ENCODE results near the gene SULT1B1.

Gene SULT1B1

DNA sequence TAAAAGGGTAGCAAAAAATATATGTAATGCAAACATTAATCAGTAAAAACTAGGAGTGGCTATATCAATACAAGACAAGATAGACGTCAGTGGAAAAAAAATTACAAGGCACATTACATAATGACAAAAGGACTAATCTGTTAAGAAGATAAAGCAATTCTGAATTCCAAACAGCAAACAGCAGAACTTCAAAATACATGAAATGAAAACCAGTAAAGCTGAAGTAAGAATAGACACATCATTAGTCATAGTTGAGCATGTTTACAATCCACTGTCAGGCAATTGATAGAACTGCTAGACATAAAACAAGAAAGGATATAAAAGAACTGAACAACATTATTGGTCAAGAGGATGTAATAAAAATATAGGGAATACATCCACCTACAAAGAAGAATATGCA is 12.2 kb downstream of the SULT1B1 start:
- no peak for DNase-seq

DNA sequence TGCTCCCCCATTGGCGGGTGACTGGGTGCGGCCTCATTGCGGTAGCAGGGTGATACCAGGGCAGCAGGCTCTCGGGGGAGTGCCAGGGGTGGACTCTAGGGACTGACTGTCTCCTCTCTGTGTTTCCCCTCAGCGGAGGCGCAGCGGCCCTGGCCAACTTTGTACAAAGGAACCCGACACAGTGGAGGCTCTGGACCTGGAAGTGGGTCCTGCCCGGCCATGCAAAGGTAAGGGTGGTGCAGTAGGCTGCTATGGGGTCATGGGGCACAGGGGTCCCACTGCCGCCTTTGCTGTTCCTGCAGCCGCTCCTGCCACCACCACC is 16.3 kb downstream of the SULT1B1 start:
- DNase-seq: no peak

DNA sequence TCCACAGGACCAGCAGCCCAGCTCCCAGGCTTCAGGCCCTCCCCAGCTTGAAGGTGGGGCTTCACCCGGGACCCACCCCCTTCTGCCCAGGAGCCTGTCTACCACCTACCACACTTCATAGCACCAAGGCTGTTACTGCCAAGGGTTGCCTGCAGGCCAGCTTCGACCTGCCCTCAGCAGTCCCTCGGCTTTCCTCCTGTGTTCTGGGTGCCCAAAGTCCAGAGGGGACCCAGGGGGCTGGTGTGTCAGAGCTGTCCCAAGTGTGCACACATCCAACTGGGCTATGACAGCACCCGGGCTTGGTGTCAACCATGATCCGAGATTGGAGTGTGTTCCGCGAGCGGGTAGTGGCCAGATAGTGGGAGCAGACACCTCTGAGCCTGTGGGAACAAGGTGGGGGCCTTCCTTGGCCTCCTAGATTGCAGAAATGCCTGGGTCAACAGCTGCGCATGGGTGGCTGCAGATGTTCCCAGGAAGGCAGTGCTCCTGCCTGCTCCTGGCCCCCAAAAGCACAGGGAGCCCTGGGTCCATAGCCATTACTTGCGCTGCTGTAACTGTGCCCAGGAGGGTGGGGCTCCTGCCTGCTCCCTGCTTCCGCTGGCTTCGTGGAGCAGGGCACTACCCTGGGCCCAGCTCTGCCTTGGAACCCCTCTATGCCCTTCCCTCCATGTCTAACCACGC is 16.8 kb downstream of the SULT1B1 start:
- no peak for DNase-seq

DNA sequence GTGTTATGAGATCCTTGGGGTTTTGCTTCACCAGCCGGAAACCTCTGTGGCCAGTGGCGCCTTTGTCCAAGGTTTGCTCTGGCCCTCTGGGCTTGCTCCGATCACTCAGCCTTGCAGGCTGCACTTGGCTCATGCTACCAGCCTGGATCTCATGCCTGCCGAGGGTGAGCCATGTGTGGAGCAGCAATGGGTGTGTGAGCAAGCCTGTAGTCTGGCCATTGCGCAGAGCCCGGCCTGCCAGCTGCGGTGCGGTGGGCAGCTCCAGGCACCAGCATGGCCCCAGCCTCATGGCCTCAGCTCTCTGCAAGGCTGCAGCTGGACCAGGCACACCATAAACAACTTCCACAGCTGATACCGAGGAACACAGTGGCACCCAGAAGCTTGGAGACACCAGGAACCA is 17.8 kb downstream of the SULT1B1 start:
- DNase-seq: no peak

DNA sequence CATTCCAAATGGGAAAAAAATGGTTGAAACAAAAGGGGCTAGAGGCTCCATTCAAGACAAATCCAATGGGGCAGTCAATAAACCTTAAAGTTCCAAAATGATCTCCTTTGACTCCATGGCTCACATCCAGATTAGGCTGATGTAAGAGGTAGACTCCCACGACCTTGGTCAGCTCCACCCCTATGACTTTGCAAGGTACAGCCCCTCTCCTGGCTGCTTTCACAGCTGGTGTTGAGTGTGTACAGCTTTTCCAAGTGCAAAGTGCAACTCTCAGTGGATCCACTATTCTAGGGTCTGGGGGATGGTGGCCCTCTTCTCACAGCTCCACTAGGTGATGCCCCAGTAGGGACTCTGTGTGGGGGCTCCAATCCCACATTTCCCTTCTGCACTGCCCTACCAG is 21.5 kb downstream of the SULT1B1 start:
- no peak for DNase-seq

DNA sequence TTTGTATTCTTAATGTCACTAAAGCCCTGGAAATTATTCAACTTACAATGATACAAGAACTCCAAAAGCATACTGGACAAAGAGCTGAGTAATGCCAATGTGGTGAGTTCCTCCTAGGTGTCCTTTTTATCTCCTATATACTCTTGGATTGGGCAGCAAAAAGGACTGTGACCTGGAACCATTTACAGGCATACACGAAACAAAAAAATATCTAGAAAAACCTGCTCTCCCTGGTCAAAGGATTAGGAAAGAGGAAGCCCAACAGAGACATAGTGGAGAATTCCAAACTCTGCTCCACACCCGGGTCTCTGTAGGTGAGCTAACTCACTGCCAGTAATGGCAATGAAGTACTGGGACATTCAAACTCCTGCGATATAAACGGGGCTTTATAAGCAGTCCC is 25.3 kb downstream of the SULT1B1 start:
- no peak for DNase-seq

DNA sequence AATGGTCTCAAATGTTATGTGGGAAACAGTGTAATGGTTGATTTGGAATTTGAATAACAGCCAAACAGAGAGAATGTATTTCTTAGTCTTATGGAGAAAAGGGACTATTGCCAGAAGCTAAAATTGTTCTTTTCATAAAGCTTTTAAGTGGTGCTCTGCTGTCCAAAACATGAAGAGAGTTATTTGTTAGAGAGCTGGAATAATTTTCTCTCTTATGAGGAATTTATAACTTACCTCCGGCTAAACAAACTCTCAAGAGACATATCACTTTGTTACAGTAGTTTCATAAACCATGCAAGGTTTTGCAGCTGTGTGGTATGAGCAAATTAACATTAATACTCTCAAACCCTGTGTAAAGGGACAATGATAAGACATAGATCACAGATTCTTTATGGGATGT is 28.6 kb downstream of the SULT1B1 start:
- no peak for DNase-seq

DNA sequence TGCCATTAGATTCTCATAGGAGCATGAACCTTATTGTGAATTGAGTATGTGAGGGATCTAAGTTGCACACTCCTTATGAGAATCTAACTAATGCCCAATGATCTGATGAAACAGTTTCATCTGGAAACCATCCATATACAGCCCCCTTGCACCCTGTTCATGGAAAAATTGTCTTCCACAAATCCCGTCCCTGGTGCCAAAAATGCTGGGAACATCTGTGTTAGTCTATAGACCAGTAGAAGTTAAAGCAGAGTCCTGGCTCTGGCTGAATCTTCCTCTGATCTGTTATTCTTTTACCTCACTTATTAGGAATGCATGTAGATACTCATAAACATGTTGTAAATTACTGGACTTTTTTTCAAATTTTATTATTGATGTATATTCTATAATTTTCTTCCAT is 29.2 kb downstream of the SULT1B1 start:
- DNase-seq: no peak

DNA sequence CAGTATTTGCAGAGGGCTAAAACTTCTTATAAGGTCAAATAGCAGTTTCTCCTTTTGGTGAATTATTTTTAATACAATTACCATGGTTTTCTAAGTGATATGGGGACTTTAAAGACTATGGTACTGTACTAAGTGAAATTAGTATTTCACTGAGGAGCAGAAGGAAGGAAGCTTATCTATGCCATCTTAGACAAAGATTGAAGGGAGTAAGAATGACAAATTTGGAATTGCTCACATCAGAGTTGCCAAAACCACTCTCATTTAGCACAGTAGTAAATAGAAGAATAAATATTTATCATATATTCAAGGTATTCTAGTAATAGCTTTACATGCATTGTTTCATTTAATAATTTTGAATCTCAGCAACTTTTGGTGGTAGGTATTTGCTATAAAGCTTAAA is 30.4 kb downstream of the SULT1B1 start:
- no peak for DNase-seq

DNA sequence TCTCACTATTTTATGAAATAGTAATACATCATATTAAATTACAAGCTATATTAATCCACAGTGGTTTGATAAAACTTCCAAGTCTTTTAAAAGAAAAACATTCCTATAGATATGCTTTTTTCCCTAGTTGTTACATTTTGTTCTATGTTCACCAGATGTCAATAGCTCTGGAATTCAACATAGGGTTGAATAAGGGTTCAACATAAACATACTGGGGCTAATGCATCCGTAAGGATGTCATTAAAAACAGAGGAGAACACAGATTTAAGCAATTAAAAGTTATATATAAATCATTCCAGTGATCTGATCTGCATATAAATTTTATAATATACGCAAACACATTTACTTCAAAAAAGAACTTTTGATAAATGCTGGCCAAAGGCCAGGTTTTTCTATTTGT is 32.5 kb downstream of the SULT1B1 start:
- no peak for DNase-seq

DNA sequence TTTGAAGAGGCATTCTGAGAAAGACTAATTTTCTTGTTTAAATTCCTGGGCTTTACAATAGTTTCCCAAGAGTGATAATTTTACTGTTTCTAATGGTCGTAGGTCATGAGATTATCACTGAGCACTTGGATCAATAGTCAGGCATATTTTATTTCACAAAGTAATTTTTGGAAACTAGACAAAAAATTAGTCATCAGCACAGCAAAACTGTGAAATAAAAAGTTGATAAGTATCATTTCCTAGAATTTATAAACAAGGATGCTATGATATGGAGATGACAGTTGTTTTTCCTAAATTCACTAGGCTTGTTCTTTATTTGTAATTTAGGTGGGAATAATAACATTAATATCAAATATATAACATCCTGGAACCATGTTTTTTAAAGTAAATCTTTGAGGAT is 33.0 kb downstream of the SULT1B1 start:
- no peak for DNase-seq

DNA sequence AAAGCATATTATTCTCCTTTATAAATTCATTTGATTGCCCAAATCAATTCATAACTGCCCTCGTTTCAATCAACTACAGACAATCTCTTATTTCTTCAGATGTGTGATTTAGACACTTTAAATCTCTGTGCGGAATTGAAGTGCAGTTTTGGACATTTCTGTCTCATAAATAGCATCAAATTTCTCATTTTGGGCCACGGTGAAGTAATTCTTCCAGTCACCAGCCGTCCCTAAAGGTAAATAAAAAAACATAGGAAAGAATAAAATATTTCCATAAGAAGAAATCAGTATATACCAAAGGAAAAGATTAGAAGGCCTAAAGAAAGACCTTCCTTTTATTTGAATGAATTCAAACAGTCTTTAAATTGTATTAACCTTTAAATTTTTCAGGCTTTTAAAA is 33.4 kb downstream of the SULT1B1 start:
- DNase-seq: no peak

DNA sequence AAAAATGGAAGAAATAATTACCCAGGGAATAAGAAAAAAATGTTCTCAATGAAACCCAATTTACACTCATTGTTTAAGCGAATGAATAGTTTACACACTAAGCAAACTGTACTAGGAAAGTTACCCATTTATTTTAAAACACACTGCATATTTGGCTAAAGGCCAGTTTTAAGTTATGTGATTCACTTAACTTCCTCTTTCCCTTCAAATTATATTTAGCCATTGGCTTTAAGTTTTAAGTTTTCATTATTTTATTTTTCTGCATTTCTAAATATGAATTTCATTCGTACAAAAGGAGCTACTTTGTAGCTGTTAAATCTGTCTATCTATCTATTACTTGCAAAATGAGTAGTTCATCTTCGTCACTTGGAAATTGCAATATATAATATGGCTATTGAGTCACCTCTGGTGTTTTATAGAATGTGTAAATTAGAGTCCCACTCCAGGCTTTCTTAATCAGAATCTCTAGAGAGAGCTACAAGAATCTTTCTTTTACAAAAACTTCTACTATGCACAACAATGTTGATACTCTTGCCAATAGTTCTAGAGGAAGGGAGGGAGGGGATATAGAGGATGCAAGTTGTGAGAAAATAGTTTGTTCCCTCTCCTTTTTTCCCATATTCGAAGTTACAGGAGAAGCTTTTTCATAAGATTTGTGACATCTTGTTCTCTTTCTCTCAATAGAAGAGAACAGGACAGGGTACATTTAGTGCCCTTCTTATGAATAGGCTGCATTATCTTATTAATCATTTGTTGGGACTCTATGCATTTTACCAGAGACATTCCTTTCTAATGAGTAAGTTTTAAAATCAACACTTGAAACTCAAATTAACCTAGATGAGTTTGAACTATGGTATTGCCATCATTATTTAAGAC is 41.8 kb downstream of the SULT1B1 start:
- DNase-seq: no peak

DNA sequence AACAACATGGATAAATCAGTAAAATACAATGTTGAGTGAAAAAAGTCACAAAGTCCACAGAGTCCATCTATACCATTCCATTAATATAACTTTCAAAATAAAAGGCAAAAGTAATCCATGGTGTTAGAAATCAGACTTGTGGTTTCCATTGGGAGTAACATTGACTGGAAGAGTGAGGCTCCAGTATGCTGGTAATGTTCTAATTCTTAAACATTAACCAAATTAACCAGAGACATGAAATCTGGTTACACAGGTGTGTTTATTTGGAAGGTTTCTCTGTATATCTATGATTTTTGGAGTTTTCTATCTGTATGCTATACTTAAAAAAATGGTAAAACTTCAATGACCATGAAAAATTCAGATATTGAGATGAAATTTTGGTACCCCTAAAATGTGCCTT is 42.6 kb downstream of the SULT1B1 start:
- DNase-seq: no peak

DNA sequence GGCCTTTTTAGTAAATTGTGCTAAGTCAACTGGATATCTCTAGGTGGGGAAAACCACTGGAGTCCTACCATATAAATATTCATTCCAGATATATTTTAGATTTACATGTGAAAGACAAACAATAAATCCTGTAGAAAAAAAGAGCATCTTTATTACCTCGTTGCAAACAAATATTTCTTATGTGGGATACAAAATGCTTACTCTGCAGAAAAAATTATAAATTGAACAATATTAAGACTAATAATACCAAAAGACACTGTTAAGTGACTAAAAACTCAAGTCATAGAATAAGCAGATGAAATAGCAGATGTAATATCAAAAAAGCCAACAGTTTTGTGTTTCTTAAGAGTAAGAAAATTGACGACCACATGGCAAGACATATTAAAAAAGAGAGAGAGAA is 43.8 kb downstream of the SULT1B1 start:
- DNase-seq: no peak

DNA sequence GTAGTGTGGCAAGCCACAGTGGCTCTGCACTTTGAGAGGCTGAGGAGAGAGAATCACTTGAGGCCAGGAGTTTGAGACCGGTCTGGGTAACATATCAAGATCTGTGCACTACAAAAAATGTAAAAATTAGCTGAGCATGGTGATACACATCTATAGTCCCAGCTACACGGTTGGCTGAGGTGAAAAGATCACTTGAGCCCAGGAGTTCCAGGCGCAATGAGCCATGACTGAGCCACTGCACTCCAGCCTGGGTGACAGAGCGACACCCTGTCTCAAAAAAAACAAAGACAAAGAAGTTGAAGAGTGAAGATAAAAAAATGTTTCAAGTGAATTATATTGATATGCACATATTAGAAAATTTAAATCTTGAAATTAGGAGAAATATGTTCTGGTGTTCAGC is 46.3 kb downstream of the SULT1B1 start:
- no peak for DNase-seq

DNA sequence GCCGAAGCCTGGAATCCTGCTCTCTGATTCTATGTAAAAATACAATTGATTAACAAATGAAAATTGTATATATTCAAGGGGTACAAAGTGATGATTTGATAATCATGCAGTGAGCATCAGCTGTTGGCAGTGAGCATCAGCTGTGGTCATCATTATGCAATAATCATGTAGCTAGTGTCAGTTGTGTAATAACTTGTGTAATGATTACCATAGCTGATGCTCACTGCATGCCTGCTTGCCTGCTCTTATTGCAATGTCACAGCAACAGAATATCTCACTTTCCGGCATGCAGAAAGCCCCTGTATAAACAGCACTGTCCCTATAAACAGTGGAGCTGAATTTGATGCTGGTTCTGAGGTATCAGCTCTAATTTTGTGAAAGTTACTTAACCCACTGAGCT is 46.8 kb downstream of the SULT1B1 start:
- no peak for DNase-seq

DNA sequence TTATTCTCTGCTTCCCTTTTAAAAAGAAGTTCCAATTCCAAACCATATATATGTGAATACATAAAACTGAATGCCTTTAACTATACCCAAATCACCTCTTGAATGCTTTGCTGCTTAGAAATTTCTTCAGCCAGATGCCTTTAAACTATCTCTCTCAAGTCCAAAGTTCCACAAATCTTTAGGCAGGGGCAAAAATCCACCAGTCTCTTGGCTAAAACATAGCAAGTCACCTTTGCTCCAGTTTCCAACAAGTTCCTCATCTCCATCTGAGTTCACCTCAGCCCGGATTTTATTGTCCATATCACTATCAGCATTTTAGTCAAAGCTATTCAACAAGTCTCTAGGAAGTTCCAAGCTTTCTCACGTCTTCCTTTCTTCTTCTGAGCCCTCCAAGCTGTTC is 49.8 kb downstream of the SULT1B1 start:
- no peak for DNase-seq

DNA sequence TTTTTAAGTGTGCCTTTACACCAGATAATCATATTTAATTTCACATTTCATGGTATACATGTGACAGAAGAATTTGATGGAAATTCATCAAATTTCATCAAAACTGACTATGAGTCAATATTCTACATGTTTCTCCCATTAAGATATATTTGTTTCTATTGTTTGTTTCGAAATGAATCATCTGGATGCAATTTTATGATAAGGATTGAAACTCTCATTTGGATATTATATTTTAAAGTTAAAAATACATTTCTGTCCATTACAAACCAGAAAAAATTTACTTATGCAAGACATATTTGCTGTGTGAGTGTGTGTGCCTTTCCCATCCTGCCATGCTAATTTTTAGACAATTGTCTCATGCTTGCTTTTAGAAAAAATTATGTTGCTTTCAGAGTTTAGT is 52.2 kb downstream of the SULT1B1 start:
- DNase-seq: no peak

DNA sequence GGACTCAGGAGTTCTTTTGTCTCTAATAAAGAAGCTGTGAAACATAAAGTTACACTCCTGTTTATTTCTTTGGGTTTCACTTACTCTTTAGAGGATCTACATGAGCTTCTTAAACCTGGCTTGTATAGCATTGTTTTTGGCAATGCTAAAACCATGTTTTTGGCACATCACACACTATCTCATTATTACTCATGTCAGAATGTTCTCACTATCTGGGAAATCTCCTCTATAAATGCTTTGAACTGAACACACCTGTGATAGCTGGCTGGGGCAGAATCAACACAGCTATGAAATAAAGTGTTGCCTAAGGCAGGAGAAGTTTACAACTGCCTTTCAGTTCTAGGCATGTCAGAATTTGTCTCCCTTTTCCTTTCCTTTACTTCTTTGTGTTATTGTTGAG is 52.6 kb downstream of the SULT1B1 start:
- DNase-seq: no peak

DNA sequence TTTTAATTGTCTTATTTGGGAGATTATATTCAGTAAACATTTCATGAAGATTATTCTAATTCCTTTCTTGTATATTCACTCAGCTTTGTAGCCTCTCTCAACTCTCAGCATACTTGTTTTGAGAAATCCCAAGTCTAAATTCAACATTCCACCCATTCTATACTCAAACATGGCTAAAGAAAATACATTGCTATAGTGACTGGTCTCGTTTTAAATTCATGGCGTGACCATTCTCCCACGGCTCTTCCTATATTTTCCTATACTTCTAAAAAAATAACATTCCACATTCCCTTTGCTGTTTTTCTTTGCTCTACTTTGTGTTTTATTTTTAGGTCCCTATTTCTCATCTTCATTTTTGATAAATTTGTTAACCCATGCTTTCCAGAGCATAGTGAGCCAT is 58.2 kb downstream of the SULT1B1 start:
- no peak for DNase-seq

DNA sequence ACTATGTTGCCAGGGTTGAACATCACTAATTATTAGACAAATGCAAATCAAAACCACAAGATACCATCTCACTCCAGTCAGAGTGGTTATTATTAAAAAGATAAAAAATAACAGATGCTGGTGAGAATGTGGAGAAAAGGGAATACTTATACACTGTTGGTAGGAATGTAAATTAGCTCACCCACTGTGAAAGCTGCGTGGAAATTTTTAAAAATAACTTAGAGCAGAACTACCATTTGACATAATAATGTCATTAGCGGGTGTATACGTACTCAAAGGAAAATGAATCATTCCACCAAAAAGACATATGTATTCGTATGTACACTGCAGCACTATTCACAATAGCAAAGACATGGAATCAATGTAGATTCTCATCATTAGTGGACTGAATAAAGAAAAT is 58.7 kb downstream of the SULT1B1 start:
- DNase-seq: no peak

DNA sequence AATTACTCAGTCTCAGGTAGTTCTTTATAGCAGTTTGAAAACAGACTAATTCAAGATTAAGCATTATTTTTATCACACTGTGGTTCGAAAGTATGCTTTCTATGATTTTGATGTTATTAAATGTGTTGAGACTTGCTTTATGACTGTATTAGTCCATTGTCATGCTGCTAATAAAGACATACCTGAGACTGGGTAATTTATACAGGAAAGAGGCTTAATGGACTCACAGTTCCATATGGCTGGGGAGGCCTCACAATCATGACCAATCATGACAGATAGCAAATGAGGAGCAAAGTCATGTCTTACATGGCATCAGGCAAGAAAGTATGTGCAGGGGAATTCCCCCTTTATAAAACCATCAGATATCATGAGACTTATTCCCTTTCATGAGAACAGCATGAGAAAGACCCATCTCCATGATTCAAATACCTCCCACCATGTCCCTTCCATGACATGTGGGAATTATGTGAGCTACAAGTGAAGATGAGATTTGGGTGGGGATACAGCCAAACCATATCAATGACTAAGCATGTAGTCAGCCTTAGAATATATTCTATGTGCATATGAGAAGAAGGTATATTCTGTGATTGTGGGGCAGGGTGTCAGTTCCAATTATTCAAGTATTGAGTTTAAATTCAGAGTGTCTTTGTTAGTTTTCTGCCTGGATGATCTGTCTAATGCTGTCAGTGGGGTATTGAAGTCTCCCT is 62.7 kb downstream of the SULT1B1 start:
- DNase-seq: no peak

DNA sequence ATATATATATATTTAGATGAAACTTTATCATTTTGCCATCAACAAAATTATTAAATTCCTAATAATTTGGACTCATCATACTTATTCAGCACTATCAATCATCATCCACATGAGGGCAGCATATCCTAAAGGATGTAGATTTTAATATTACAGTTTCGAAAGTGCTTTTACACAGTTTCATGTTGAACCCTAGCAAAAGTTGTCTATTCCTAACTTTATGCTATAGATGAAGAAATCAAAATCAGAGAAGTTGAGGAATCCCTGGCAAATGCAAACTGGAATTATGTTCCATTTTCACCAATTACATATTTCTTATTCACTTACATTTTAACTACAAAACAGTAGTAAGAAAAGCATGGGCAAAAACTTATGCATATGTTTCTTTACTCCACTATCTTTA is 70.8 kb downstream of the SULT1B1 start:
- DNase-seq: no peak

Measured in DMS79 (cell line).